PFSK-1 (cell line): ENCODE data around the gene GALNT5.

Experiments used
- POLR2AphosphoS5 ChIP-seq: IDR thresholded peaks from 2 replicates; pipeline ENCODE4 v1.6.1; 2012; ENCODE audit warnings: low read depth, mild to moderate bottlenecking, control low read depth, low read length, moderate library complexity
- TAF1 ChIP-seq: IDR thresholded peaks from 2 replicates; pipeline ENCODE4 v1.6.1; 2012; ENCODE audit warnings: low read length, control low read depth, borderline replicate concordance; ENCODE audit not compliant: insufficient read depth
- TF ChIP-seq, protein P1 (sequence below), 2 experiments: IDR thresholded peaks; 2 replicates each; pipeline versions ENCODE4 v1.6.1 to v1.8.0; 2011 to 2012; ENCODE audit warnings: low read depth in 2 of 2, low read length in 2 of 2, control low read depth in 1 of 2, inconsistent platforms in 1 of 2, mild to moderate bottlenecking in 1 of 2, moderate library complexity in 1 of 2; ENCODE audit not compliant: insufficient read depth in 1 of 2

DNA sequence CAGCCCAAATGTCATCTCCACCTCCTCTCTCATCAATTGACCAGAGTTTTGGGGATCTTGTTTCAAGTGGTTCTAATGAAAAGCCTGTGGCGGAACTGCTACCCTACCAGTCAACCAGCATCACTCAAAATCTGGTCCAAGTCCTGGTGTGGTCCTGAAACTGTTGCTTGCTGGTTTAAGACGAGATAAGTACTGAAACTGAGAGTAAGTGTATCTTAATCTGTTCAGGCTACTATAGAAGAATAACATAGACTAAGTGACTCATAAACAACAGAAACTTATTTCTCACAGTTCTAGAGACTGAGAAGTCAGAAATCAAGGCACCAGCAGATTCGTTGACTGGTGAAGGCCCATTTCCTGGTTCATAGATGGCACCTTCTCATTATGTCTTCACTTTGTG, 879 bp upstream of the GALNT5 start:
- TF ChIP-seq TAF1 = no peak
- no peak for TF ChIP-seq POLR2AphosphoS5
- TF ChIP-seq, protein P1, sequence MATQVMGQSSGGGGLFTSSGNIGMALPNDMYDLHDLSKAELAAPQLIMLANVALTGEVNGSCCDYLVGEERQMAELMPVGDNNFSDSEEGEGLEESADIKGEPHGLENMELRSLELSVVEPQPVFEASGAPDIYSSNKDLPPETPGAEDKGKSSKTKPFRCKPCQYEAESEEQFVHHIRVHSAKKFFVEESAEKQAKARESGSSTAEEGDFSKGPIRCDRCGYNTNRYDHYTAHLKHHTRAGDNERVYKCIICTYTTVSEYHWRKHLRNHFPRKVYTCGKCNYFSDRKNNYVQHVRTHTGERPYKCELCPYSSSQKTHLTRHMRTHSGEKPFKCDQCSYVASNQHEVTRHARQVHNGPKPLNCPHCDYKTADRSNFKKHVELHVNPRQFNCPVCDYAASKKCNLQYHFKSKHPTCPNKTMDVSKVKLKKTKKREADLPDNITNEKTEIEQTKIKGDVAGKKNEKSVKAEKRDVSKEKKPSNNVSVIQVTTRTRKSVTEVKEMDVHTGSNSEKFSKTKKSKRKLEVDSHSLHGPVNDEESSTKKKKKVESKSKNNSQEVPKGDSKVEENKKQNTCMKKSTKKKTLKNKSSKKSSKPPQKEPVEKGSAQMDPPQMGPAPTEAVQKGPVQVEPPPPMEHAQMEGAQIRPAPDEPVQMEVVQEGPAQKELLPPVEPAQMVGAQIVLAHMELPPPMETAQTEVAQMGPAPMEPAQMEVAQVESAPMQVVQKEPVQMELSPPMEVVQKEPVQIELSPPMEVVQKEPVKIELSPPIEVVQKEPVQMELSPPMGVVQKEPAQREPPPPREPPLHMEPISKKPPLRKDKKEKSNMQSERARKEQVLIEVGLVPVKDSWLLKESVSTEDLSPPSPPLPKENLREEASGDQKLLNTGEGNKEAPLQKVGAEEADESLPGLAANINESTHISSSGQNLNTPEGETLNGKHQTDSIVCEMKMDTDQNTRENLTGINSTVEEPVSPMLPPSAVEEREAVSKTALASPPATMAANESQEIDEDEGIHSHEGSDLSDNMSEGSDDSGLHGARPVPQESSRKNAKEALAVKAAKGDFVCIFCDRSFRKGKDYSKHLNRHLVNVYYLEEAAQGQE (IDR thresholded peaks at IDR 0.05; ENCODE audit: insufficient read depth in 1 of 2, low read depth in 2 of 2, low read length in 2 of 2) = no peak
